ENCODE measurements around the gene CTNND1.
A peak's percentile ranks its signal among the peaks of the same experiment; 100 is the strongest.
"Not testable (repeated sequence)": the region's sequence is repeated elsewhere in the genome, so short reads cannot be mapped to it uniquely, and the experiment has no call there.

Gene CTNND1

DNA sequence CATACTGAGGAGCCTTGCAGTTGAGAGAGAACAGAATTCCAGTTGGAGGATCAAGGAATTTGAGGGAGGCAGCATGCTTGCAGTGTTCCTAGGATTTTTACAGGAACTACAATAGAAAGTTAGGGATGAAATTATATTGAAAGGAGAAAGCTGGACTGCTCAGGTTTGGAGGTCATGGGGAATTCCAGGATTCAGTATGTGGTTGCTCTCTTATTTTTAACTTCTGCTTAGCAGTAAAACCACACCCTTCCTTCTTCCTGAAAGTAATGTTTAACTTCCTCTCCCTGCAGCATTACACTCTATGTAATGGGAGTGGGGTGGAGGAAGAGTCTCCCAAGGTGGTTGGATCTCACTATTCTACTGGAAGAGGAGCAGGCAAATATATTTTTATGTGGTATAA is 31.3 kb downstream of the CTNND1 start:
- DNase-seq = no peak

GRCh38 chr11:57793351-57794115 is 31.9 kb downstream of the CTNND1 start:
- ATAC-seq (no peak), DNase-seq (no peak)

More for the DNA sequence above, 31.3 kb downstream of the CTNND1 start:
- ATAC-seq = peak; percentile 4

DNA sequence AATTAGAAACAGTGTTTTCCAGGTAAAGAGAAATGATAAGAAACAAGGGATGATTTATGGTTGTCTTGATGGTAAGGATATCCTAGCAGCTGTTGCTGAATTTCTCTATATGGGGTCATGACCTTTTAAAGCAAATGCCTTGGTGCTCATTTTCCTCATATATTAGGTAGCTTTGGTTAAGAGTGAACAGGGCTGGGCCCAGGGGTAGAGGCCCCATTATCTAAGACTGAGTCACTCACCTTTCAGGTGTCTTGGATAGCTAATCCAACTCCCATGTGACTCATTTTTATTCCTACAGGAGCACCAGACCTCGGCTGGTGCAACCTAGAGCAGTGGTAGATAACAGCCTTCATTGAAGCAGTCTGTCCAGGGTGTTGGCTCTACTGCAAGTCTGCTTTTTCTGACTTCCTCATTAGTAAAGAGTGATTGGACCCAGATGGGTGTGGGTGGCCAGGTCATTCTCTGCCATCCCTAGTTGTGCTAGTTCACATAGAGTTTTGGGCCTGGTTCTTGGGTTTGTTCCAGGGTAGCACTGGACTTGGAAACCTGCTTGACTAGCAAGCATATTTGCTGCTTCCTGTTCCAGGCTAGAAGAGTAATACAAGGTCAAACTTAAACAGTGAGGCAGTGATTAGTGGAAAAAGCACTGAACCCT is 37.4 kb downstream of the CTNND1 start:
- DNase-seq = no peak
- peak; percentile 23 for ATAC-seq

GRCh38 chr11:57800444-57801182 is 39.0 kb downstream of the CTNND1 start:
- DNase-seq (no peak), ATAC-seq (peak; percentile 76)

GRCh38 chr11:57801183-57801485 is 39.5 kb downstream of the CTNND1 start:
- ATAC-seq (no peak), DNase-seq (no peak)

DNA sequence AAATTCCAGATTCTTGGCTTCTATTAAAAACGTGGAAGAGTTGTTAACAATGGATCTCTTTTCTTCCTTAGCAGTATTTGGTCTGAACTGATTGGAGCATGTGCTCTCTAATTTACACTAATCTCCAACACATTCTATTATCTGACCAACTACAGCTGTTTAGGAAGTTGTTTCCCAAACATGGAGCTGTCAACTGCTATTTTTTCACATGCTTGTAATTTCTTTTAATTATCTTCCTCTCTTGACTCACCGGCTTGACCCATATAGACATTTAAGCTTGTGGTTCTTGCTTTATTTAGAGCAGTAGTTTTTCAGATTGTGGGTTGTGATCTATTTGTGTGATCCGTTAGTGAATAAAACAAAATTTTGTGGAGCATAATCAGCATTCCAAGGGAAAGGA is 40.8 kb downstream of the CTNND1 start:
- ATAC-seq (no peak), DNase-seq (no peak)

- ATAC-seq (no peak), DNase-seq (no peak)
These were observed 42.9 kb downstream of the CTNND1 start for GRCh38 chr11:57804466-57804865.

GRCh38 chr11:57805780-57806179 is 44.2 kb downstream of the CTNND1 start:
- DNase-seq = no peak
- ATAC-seq = no peak

DNA sequence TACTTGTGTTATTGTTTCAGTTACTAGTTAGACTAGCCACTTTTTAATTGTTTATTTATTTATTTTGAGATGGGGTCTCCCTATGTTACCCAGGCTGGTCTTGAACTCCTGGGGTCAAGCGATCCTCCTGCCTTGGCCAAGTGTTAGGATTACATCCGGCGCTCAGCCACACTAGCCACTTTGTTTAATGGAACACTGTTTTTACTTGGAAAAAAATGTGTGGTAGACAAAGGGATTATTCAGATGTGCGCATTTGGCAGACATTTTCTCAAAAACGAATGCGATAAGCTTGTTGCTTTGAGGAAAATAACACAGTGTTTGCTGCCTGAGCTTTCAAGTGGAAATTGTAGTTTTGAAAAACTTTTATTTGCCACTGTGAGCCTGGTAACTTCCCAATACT is 51.0 kb downstream of the CTNND1 start:
- DNase-seq = no peak
- ATAC-seq = no peak

GRCh38 chr11:57815476-57815875 is 53.9 kb downstream of the CTNND1 start:
- ATAC-seq = no peak

GRCh38 chr11:57815877-57816276 is 54.3 kb downstream of the CTNND1 start:
- DNase-seq (no peak), ATAC-seq (no peak)

More at GRCh38 chr11:57815476-57815875, 53.9 kb downstream of the CTNND1 start:
- DNase-seq = no peak

DNA sequence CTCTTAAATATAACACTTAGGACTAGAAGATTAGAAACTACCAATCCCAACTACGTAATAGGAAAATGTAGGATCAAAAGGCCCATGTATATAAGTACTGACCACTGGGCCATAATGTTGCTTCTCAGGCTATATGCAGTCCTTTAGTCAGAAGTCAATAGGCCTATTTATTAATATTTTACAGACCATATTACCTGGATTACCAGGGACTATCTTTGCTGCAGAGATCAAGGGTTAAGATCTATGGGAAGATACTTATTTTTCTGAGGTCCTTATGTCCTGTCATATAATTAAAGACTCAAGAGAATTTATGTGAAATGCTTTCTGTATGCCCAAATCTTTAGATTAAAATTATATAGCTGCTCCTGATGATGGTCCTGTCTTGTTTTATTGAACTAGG is 57.2 kb downstream of the CTNND1 start:
- DNase-seq (no peak), ATAC-seq (no peak)

GRCh38 chr11:57819252-57819979 is 57.8 kb downstream of the CTNND1 start:
- ATAC-seq (no peak), DNase-seq (no peak)

- DNase-seq (no peak), ATAC-seq (no peak)
These were observed 62.3 kb downstream of the CTNND1 start for GRCh38 chr11:57823859-57824258.

- DNase-seq = no peak
- ATAC-seq = no peak
These were observed 73.2 kb downstream of the CTNND1 start for GRCh38 chr11:57834852-57835251.

DNA sequence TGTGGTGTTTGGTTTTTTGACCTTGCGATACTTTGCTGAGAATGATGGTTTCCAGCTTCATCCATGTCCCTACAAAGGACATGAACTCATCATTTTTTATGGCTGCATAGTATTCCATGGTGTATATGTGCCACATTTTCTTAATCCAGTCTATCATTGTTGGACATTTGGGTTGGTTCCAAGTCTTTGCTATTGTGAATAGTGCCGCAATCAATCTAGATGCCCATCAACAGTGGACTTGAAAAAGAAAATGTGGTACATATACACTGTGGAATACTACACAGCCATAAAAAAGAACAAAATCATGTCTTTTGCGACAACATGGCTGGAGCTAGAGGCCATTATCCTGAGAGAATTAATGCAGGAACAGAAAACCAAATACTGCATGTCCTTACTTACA is 77.0 kb downstream of the CTNND1 start:
- not testable (repeated sequence) for ATAC-seq, DNase-seq

DNA sequence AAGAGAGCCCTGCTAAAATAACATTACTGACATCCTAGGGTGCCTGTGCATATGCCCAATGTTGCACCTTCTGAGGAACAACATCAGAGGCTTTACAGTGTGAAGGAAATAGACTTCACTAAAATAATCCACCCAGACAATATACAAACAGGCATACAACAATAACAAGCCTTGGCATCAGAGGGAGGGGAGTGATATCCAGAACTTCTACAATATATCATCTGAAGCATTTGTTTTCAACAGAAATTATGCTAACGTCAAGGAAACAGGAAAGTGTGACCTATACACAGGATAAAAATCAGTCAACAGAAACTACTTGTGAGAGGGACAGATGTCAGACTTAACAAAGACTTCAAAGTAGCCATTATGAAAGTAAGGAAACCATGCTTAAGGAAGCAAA is 81.3 kb downstream of the CTNND1 start:
- DNase-seq (no peak), ATAC-seq (no peak)

DNA sequence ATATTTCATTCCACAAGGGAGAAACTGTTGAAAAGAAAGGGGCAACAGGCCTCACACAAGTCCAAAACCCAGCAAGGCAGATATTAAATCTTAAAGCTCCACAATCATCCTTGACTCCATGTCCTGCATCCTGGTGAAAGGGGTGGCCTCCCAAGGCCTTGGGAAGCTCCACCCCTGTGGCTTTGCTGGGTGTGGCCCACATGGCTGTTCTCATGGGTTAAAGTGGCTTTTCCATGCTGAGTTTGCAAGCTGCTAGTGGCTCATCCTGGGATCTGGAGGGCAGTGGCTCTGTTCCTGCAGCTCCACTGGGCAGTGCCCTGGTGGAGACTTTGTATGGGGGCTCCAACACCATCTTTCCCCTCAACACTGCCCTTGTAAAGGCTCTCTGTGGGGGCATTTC is 106.4 kb downstream of the CTNND1 start:
- no peak for DNase-seq
- ATAC-seq = no peak

- ATAC-seq (no peak), DNase-seq (no peak)
These were observed 106.9 kb downstream of the CTNND1 start for GRCh38 chr11:57868491-57868890.

Data from stimulated activated naive CD8-positive, alpha-beta T cell treated with anti-CD3 and anti-CD28 coated beads, Interleukin-15, Interleukin-2, amounts not matched to agents 100 U/mL and 50 U/mL, for 24 hours (primary cell).